DLD1 (cell line): ENCODE measurements around the gene MST1R.

Source experiments
- in situ Hi-C: cut with HindIII; loops from 2 replicates; pipeline ENCODE4 v1.10.0; 2017; ENCODE audit warnings: low sequenced_read_pairs

The MST1R gene

GRCh38 chr3:49841806-49842205 is 61.9 kb downstream of the MST1R start:
- in situ Hi-C loops, result no loop called here

- in situ Hi-C loops, result no loop called here
These were observed 62.5 kb downstream of the MST1R start for GRCh38 chr3:49841126-49841696.

GRCh38 chr3:49840388-49840787 is 63.3 kb downstream of the MST1R start:
- in situ Hi-C loops, result no loop called here

- in situ Hi-C loops, result no loop called here
These were observed 64.4 kb downstream of the MST1R start for GRCh38 chr3:49839193-49839809.
